Measurements from ENCODE around the gene LARGE1.

LARGE1 gene

DNA sequence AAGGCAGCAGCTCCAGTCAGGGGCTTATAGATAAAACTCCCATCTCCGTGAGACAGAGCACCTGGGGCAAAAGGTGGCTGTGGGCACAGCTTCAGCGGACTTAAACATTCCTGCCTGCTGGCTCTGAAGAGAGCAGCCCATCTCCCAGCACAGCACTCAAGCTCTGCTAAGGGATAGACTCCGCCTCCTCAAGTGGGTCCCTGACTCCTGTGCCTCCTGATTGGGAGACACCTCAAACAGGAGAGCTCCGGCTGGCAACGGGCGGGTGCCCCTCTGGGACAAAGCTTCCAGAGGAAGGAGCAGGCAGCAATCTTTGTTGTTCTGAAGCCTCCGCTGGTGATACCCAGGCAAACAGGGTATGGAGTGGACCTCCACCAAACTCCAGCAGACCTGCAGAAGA is 279.4 kb downstream of the LARGE1 start:
- TF ChIP-seq, protein P1, sequence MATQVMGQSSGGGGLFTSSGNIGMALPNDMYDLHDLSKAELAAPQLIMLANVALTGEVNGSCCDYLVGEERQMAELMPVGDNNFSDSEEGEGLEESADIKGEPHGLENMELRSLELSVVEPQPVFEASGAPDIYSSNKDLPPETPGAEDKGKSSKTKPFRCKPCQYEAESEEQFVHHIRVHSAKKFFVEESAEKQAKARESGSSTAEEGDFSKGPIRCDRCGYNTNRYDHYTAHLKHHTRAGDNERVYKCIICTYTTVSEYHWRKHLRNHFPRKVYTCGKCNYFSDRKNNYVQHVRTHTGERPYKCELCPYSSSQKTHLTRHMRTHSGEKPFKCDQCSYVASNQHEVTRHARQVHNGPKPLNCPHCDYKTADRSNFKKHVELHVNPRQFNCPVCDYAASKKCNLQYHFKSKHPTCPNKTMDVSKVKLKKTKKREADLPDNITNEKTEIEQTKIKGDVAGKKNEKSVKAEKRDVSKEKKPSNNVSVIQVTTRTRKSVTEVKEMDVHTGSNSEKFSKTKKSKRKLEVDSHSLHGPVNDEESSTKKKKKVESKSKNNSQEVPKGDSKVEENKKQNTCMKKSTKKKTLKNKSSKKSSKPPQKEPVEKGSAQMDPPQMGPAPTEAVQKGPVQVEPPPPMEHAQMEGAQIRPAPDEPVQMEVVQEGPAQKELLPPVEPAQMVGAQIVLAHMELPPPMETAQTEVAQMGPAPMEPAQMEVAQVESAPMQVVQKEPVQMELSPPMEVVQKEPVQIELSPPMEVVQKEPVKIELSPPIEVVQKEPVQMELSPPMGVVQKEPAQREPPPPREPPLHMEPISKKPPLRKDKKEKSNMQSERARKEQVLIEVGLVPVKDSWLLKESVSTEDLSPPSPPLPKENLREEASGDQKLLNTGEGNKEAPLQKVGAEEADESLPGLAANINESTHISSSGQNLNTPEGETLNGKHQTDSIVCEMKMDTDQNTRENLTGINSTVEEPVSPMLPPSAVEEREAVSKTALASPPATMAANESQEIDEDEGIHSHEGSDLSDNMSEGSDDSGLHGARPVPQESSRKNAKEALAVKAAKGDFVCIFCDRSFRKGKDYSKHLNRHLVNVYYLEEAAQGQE (IDR thresholded peaks at IDR 0.05; ENCODE audit: insufficient read depth in 1 of 2, low read depth in 2 of 2, low read length in 2 of 2): no peak
- TF ChIP-seq SIN3A (IDR thresholded peaks at IDR 0.05; ENCODE audit: borderline replicate concordance, insufficient read depth, low read length) (no peak), TAF1 (IDR thresholded peaks at IDR 0.05; ENCODE audit: borderline replicate concordance, insufficient read depth, low read length) (no peak), FOXP2 (optimal IDR thresholded peaks at IDR 0.05; ENCODE audit: borderline replicate concordance, extremely low read depth, extremely low read length, insufficient read depth) (no peak), POLR2AphosphoS5 (IDR thresholded peaks at IDR 0.05; ENCODE audit: low read depth, low read length) (no peak)

DNA sequence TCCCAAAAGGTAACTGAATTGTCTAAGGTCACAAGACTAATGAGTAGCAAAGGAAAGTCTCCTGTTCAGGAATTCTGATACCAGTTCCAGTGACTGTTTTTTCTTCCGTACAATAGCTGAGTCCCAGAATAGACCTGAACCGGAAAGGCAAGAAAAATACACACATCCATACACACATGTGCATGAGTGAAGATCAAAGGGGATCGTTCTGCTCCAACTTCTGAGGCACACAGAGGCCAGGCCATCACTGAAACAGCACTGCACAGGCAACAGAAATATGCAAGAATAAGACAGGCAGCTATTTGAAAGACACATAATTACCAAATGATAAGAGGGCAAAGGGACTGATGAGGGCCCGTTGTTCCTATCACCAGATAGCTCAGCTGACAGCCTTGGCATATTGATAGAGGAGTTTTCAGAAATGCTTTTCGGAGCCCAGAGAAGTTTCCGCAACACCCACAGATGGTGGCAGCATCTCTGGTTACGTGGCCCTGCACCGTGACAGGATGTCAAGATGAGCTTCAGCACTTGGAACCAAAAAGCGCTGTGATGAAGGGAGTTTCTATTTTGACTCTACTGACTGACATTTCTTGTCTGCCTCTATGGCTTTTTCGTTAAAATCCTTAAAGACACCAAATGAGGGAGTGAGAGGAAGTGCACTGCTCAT is 280.6 kb downstream of the LARGE1 start:
- TF ChIP-seq FOXP2 (optimal IDR thresholded peaks at IDR 0.05; ENCODE audit: borderline replicate concordance, extremely low read depth, extremely low read length, insufficient read depth): no peak
- TF ChIP-seq, protein P1 (IDR thresholded peaks at IDR 0.05; ENCODE audit: insufficient read depth in 1 of 2, low read depth in 2 of 2, low read length in 2 of 2): no peak
- TF ChIP-seq POLR2AphosphoS5 (IDR thresholded peaks at IDR 0.05; ENCODE audit: low read depth, low read length): no peak
- no peak for TF ChIP-seq TAF1 (IDR thresholded peaks at IDR 0.05; ENCODE audit: borderline replicate concordance, insufficient read depth, low read length)
- no peak for TF ChIP-seq SIN3A (IDR thresholded peaks at IDR 0.05; ENCODE audit: borderline replicate concordance, insufficient read depth, low read length)

- TF ChIP-seq FOXP2 (optimal IDR thresholded peaks at IDR 0.05; ENCODE audit: borderline replicate concordance, extremely low read depth, extremely low read length, insufficient read depth) (no peak), TAF1 (IDR thresholded peaks at IDR 0.05; ENCODE audit: borderline replicate concordance, insufficient read depth, low read length) (no peak), SIN3A (IDR thresholded peaks at IDR 0.05; ENCODE audit: borderline replicate concordance, insufficient read depth, low read length) (no peak), POLR2AphosphoS5 (IDR thresholded peaks at IDR 0.05; ENCODE audit: low read depth, low read length) (no peak)
- TF ChIP-seq, protein P1 (IDR thresholded peaks at IDR 0.05; ENCODE audit: insufficient read depth in 1 of 2, low read depth in 2 of 2, low read length in 2 of 2): no peak
These were observed 284.5 kb downstream of the LARGE1 start for GRCh38 chr22:33635766-33636165.

GRCh38 chr22:33631777-33632176 is 288.5 kb downstream of the LARGE1 start:
- TF ChIP-seq POLR2AphosphoS5 (IDR thresholded peaks at IDR 0.05; ENCODE audit: low read depth, low read length) (no peak), FOXP2 (optimal IDR thresholded peaks at IDR 0.05; ENCODE audit: borderline replicate concordance, extremely low read depth, extremely low read length, insufficient read depth) (no peak), SIN3A (IDR thresholded peaks at IDR 0.05; ENCODE audit: borderline replicate concordance, insufficient read depth, low read length) (no peak), TAF1 (IDR thresholded peaks at IDR 0.05; ENCODE audit: borderline replicate concordance, insufficient read depth, low read length) (no peak)
- TF ChIP-seq, protein P1 (IDR thresholded peaks at IDR 0.05; ENCODE audit: insufficient read depth in 1 of 2, low read depth in 2 of 2, low read length in 2 of 2): no peak
